ENCODE measurements around the gene KY. TPM values are rescaled to one million over a fixed set of nuclear protein-coding genes. Genes with fewer than 3 reads are reported as not detected.

Gene KY
- total RNA-seq, 2 experiments from 2014 or later: not detected

DNA sequence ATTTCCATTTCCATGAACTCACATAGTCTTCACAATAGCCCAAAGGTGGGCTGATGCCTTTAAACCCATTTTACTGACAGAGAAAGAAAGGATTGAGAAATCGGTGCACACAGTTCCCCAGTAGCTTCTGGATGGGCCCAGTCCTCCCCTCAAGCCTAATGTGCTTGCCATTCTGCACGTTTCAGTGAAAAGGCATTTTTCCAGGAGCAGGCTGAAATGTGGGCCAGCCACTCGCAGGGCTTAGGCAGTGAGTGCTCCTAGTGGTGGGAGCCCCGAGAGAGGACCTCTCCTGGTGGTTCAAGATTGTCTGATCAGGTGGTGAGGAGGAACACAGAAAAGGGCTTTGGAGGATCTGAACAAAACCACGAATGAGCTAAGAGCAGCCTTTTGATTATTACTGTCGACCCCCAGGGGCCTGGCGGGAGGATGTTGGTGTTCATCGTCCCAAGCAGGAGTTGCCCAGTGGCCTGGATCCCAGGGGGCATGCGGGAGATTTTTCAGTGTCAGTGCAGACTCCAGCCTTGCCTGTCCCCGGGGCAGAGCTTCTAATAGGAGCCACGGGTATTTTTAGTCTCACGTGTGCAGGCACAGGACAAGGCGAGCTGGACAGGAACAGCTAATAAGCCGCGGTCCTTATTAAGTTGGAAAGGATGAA, 8.7 kb upstream of the KY start:
- intact Hi-C loops (cut with DNase I, micrococcal nuclease): no loop called here
- Histone ChIP-seq H3K4me1 (ENCODE audit: insufficient read depth, low read length) (no peaks in the 10 kb centered on the region), H3K4me3 (ENCODE audit: low read length) (no peak overlapping the region), H3K27ac (ENCODE audit: low read depth in 1 of 2, low read length in 2 of 2) (no peak overlapping the region), H3K9me3 (ENCODE audit: control insufficient read depth in 1 of 2, insufficient read depth in 1 of 2, low read length in 2 of 2) (peaks cover 0 to 5% of the 10 kb centered on the region in 2 experiments), H3K27me3 (ENCODE audit: control insufficient read depth in 1 of 2, insufficient read depth in 2 of 2, low read length in 2 of 2) (no peaks in the 10 kb centered on the region), H3K36me3 (ENCODE audit: insufficient read depth, low read length) (no peaks in the 10 kb centered on the region)
- no peak overlapping the region for H3K4me3 Mint-ChIP-seq
- no peak for ATAC-seq (ENCODE audit: poor library complexity)
- DNase-seq: no peak
- peaks cover 25% of the 10 kb centered on the region for H3K27me3 Mint-ChIP-seq
- no peaks in the 10 kb centered on the region for H3K4me1 Mint-ChIP-seq (ENCODE audit: low read depth)
- H3K36me3 Mint-ChIP-seq (ENCODE audit: low read depth): no peaks in the 10 kb centered on the region
- peaks cover 5% of the 10 kb centered on the region for H3K9me3 Mint-ChIP-seq
- no peak overlapping the region for H3K27ac Mint-ChIP-seq
- ChIA-PET CTCF (no interaction called here), POLR2A (no interaction called here)
- no peak for TF ChIP-seq CTCF (IDR thresholded peaks at IDR 0.05)

- peaks cover 0 to 2% of the 10 kb centered on the region in 2 experiments for H3K27me3 ChIP-seq (ENCODE audit: control insufficient read depth in 1 of 2, insufficient read depth in 2 of 2, low read length in 2 of 2)
- no peak overlapping the region for H3K27ac ChIP-seq (ENCODE audit: low read depth in 1 of 2, low read length in 2 of 2)
- no peaks in the 10 kb centered on the region for H3K36me3 ChIP-seq (ENCODE audit: insufficient read depth, low read length)
- DNase-seq (no peak), ATAC-seq (ENCODE audit: poor library complexity) (no peak)
- no peak overlapping the region for H3K4me3 ChIP-seq (ENCODE audit: low read length)
- H3K27ac Mint-ChIP-seq: no peak overlapping the region
- no peak overlapping the region for H3K4me3 Mint-ChIP-seq
- H3K9me3 Mint-ChIP-seq: peaks cover 5% of the 10 kb centered on the region
- H3K27me3 Mint-ChIP-seq: peaks cover 28% of the 10 kb centered on the region
- intact Hi-C loops (cut with DNase I, micrococcal nuclease): no loop called here
- peaks cover 0 to 5% of the 10 kb centered on the region in 2 experiments for H3K9me3 ChIP-seq (ENCODE audit: control insufficient read depth in 1 of 2, insufficient read depth in 1 of 2, low read length in 2 of 2)
- CTCF ChIA-PET: no interaction called here
- TF ChIP-seq CTCF (IDR thresholded peaks at IDR 0.05): no peak
- H3K36me3 Mint-ChIP-seq (ENCODE audit: low read depth): no peaks in the 10 kb centered on the region
- H3K4me1 Mint-ChIP-seq (ENCODE audit: low read depth): no peaks in the 10 kb centered on the region
- H3K4me1 ChIP-seq (ENCODE audit: insufficient read depth, low read length): no peaks in the 10 kb centered on the region
- POLR2A ChIA-PET: no interaction called here
Observed at GRCh38 chr3:134658555-134658954, 7.7 kb upstream of the KY start.

DNA sequence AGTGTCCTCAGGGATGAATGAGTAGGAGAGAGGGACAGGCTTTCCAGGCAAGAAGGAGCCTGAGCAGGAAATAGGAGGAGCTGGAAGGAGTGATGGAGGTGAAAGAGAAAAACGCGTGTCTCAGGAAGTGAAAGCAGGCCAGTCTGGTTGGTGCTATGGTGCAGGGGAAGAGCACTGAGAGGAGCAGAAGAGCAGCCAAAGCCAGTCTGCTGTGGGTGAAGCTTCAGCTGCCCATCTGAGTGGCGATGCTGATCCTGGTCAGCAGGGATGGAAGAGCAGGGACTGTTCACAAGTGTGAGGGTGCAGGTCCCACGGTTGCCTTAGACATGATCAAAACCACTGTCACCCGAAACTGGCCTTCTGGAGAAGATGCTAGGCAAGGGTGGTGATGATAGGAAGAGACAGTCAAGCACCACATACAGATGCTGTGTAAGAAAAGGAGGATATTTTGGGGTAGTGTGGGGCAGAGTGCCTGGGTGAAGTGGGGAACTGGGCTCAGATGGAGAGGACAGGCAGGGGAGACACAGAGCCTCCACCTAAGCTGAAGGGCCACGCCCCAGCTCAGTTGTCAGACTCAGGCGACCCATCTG, 5.5 kb upstream of the KY start:
- ChIA-PET CTCF (no interaction called here), POLR2A (no interaction called here)
- peaks cover 43% of the 10 kb centered on the region for H3K27me3 Mint-ChIP-seq
- H3K27me3 ChIP-seq (ENCODE audit: control insufficient read depth in 1 of 2, insufficient read depth in 2 of 2, low read length in 2 of 2): peaks cover 2 to 13% of the 10 kb centered on the region in 2 experiments
- ATAC-seq (ENCODE audit: poor library complexity) (no peak), DNase-seq (no peak)
- H3K27ac ChIP-seq (ENCODE audit: low read depth in 1 of 2, low read length in 2 of 2): no peak overlapping the region
- no peaks in the 10 kb centered on the region for H3K4me1 Mint-ChIP-seq (ENCODE audit: low read depth)
- no peak overlapping the region for H3K4me3 Mint-ChIP-seq
- no peak for TF ChIP-seq CTCF (IDR thresholded peaks at IDR 0.05)
- H3K9me3 ChIP-seq (ENCODE audit: control insufficient read depth in 1 of 2, insufficient read depth in 1 of 2, low read length in 2 of 2): peaks cover 0 to 3% of the 10 kb centered on the region in 2 experiments
- no peak overlapping the region for H3K4me3 ChIP-seq (ENCODE audit: low read length)
- H3K36me3 ChIP-seq (ENCODE audit: insufficient read depth, low read length): no peaks in the 10 kb centered on the region
- H3K27ac Mint-ChIP-seq: no peak overlapping the region
- intact Hi-C loops (cut with DNase I, micrococcal nuclease): no loop called here
- peaks cover 3% of the 10 kb centered on the region for H3K9me3 Mint-ChIP-seq
- H3K36me3 Mint-ChIP-seq (ENCODE audit: low read depth): no peaks in the 10 kb centered on the region
- peaks cover under 1% of the 10 kb centered on the region for H3K4me1 ChIP-seq (ENCODE audit: insufficient read depth, low read length)

Data from CD4-positive, alpha-beta T cell (primary cell).